Small intestine (tissue), 7 donors: ENCODE results near the gene KIAA0753. TPM values are rescaled to one million over a fixed set of nuclear protein-coding genes. Genes with fewer than 3 reads are reported as not detected.
A peak's percentile ranks its signal among the peaks of the same experiment; 100 is the strongest.
"Not testable (repeated sequence)": the region's sequence is repeated elsewhere in the genome, so short reads cannot be mapped to it uniquely, and the experiment has no call there.

Experiments used
- DNase-seq, 2 donors: peaks; one replicate each; pipeline versions ENCODE4 v3.0.0 to v3.0.0-alpha.2; 2013
- FAIRE-seq: peaks from 2 replicates; lab custom pipeline; 2012; peaks lifted over from hg19 to GRCh38; lab: Jason Lieb, UNC
- H3K27ac ChIP-seq, 3 donors: one replicate each; pipeline ENCODE4 v1.5.1; 2013; ENCODE audit warnings: low read length in 2 of 3, mild to moderate bottlenecking in 2 of 3, control low read depth in 1 of 3, inconsistent platforms in 1 of 3, low read depth in 1 of 3, moderate library complexity in 1 of 3
- H3K27me3 ChIP-seq, 3 donors: one replicate each; pipeline ENCODE4 v1.6.1; 2013; ENCODE audit warnings: low read length in 3 of 3, inconsistent platforms in 1 of 3; ENCODE audit not compliant: control insufficient read depth in 3 of 3, insufficient read depth in 3 of 3
- H3K36me3 ChIP-seq, 3 donors: one replicate each; pipeline ENCODE4 v1.6.1; 2013; ENCODE audit warnings: low read length in 3 of 3, inconsistent platforms in 1 of 3, low read depth in 1 of 3, mild to moderate bottlenecking in 1 of 3, moderate library complexity in 1 of 3; ENCODE audit not compliant: control insufficient read depth in 3 of 3, insufficient read depth in 2 of 3
- H3K4me1 ChIP-seq, 3 donors: one replicate each; pipeline ENCODE4 v1.6.1; 2013; ENCODE audit warnings: low read length in 2 of 3, inconsistent platforms in 1 of 3, low read depth in 1 of 3, mild to moderate bottlenecking in 1 of 3, moderate library complexity in 1 of 3; ENCODE audit not compliant: control insufficient read depth in 3 of 3, insufficient read depth in 2 of 3
- H3K4me3 ChIP-seq, 3 donors: one replicate each; pipeline ENCODE4 v1.5.1; 2013; ENCODE audit warnings: low read length in 3 of 3, control low read depth in 1 of 3, inconsistent platforms in 1 of 3, low read depth in 1 of 3, mild to moderate bottlenecking in 1 of 3, moderate library complexity in 1 of 3
- H3K9me3 ChIP-seq, 2 donors: one replicate each; pipeline ENCODE4 v1.6.1; 2013; ENCODE audit warnings: low read depth in 1 of 2, low read length in 1 of 2; ENCODE audit not compliant: control insufficient read depth in 2 of 2, insufficient read depth in 1 of 2
- WGBS, 3 donors: extraction: QIAGEN DNeasy Blood & Tissue Kit; methylation state at CpG; one replicate each; pipeline ENCODE4 v1.1.7; 2013; 5-methylcytosine and 5-hydroxymethylcytosine counted together
- polyA plus RNA-seq, 4 donors: library from polyadenylated mRNA; stranded (reverse) in 3 of 4; unstranded in 1 of 4; fragments of 200-250 nt in 3 of 4; fragments of 120-200 nt in 1 of 4; gene quantifications; one replicate each; pipeline versions ENCODE4 v1.2.1 to v1.2.3, GENCODE V29; 2013
- donor health status: healthy with polysubstance abuse.
- donor health status: control.
- donor health status: control.
- donor health status: Bipolar disorder and iron deficiency.
- donor health status: healthy.

KIAA0753 gene
- polyA plus RNA-seq, 4 donors: 3.2 to 14.1 (median 5.8) TPM

DNA sequence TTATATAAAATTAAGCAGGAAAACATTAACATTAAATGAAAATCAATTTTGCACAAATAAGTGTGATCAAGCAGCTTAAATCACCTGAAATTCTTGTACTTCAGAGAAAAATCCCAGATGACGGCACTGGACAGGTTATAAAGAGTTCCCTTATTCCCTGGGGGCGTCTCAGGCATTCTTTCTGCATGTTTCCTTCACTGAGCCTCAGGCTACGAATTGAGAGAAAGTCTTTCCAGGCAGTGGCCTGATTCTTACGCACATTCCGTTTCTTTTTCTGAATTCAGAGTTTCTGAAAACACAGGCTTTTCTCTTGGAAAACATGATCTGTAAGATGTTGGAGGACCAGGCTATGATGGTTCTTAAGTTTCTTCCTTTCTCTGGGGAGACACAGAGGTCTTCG is 62.0 kb downstream of the KIAA0753 start:
- H3K27ac ChIP-seq: no peak overlapping the region
- no peaks in the 10 kb centered on the region for H3K4me1 ChIP-seq
- WGBS, 3 donors: 79 to 95% (median 91%) methylated on average over 6 of the region's 6 CpGs
- H3K36me3 ChIP-seq: peaks cover 4 to 36% (median 7%) of the 10 kb centered on the region in 3 donors
- no peak for DNase-seq
- H3K9me3 ChIP-seq: no peaks in the 10 kb centered on the region
- no peaks in the 10 kb centered on the region for H3K27me3 ChIP-seq
- no peak for FAIRE-seq
- no peak overlapping the region for H3K4me3 ChIP-seq

DNA sequence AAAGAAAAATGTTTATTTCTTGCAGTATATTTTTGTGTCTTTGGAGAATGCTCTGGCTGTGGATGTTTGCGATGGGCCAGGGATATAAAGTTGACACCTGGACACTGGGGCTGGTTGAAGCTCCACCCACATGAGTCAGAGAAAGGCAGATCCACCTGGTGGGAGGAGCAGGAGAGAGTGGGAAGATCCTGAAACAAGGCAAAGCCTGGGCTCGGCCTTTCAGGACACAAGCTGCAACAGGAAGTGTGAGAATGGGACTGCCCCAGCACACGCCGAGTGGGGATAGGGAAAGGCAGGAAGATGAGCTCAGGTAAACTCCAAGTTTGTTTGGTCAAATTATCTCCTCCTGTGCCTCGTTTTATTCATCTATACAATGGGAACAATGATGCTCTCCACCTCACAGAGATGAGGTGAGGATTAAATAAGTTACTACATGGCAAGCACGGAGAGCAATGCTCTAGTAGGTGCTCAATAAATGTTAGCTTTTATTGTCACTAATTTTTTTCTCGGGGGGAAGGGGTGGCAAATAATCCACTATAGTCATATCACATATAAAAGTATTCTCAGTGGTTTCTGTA is 62.7 kb downstream of the KIAA0753 start:
- Histone ChIP-seq H3K4me1 (no peaks in the 10 kb centered on the region), H3K36me3 (peaks cover 2 to 43% (median 7%) of the 10 kb centered on the region in 3 donors), H3K9me3 (no peaks in the 10 kb centered on the region), H3K27ac (no peak overlapping the region), H3K4me3 (no peak overlapping the region), H3K27me3 (no peaks in the 10 kb centered on the region)
- FAIRE-seq (no peak), DNase-seq (peak; percentile 31 to 38)
- WGBS, 3 donors: 80 to 86% (median 84%) methylated on average over 7 of the region's 7 CpGs

DNA sequence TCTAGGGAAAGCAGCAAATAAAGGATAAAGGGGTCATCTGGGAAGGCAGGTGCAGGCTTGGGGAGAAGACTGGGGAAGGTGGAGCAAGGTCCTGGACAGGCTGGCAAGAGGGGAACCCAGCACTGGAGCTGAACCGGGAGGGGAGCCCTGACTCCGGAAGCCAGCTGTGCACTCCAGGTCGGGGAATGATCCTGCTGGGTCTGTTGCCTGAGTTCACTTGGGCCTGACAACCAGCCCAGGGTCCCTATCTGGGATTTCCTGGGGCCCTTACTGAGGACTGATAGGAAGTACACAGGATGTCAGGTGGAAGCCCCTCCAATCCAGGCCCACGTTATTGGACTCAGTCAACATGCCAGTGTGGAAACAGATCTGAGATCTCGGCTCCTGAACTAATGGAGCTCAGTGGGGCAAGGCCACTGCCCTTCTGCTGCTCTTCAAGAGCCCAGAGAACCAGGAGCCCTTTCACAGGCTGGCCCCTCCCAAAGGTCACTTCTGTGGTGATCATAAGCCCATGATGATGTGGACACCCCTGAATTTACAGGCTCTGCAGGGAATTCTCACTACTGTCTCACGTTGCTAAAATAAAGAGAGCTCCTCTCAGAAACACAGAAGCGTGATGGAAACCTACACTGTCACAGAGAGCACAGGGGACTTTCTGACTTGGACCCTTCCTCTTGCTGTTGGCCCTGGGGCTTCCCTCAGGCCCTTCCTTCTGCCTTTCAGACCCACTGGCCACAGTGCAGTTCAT is 64.3 kb downstream of the KIAA0753 start:
- Histone ChIP-seq H3K4me1 (no peaks in the 10 kb centered on the region), H3K27ac (no peak overlapping the region), H3K27me3 (no peaks in the 10 kb centered on the region), H3K4me3 (no peak overlapping the region), H3K36me3 (peaks cover 0 to 43% (median 4%) of the 10 kb centered on the region in 3 donors), H3K9me3 (no peaks in the 10 kb centered on the region)
- DNase-seq: no peak
- WGBS, 3 donors: 88 to 90% (median 89%) methylated on average over 7 of the region's 7 CpGs
- FAIRE-seq: no peak

DNA sequence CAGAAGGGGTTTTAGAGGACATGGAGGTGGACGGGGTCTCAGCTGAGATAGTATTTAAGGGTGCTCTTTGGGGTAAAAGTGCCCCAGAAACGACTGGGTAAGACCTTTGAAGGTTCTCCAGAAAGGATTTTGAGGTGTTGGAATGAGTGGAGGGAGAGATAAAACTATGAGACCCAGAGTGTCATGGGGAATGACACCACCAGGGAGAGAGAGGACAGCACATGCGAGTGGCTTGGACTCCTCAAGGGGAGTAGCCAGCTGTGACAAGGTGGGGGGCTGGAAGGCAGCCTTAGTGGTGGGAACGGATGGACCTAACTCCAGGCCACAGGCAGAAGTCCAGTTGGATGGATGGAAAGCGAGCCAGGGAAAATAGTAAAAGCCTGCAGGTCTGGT is 64.9 kb downstream of the KIAA0753 start:
- WGBS, 3 donors: 74 to 82% (median 78%) methylated on average over 5 of the region's 5 CpGs
- Histone ChIP-seq H3K27ac (peak overlapping the region in 1 of 3 donors; percentile 32), H3K4me3 (no peak overlapping the region), H3K27me3 (no peaks in the 10 kb centered on the region), H3K4me1 (no peaks in the 10 kb centered on the region), H3K9me3 (no peaks in the 10 kb centered on the region), H3K36me3 (peaks cover 0 to 41% (median 4%) of the 10 kb centered on the region in 3 donors)
- no peak for DNase-seq
- FAIRE-seq: no peak

DNA sequence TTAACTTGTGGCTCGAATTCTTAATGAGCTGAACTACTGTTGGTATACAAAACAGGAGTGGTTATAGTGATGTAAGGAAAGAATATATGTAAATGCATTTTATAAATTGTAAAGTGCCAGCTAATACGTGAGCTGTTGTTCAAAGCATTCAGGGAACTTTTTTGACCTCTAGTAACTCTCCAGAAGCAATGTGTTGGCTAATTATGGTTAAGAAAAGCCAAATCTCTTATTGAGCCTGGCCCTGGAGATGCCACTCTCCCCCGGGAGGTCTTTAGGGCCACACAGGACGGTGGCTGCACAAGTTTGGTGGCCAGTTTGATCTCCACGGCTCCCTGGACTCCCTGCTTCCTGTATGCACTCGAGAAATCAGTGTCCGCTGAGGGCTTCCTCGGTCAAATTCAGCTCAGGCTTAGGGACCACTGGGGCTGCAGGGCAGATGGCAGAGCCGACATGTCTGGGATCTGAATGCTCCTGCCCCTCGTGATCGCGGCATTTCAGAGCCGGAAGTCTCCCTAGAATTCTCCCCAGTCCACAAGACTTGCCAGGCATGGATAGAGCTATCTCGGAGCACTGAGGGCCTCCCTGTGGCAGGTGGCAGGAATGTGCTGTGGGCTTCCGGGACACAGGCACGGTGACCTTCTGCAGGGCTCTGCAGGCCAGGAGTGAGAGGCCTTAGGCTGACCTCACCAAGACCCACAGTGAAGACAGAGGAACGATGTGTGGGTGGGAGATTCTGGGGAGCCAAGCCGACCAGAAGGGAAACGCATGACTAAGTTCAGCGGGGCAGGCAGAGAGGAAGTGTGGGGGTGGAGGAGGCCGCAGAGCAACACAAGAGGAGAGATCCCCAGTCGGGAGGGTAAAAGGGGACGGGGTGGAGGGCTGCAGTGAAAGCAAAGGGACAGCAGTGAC is 65.6 kb downstream of the KIAA0753 start:
- Histone ChIP-seq H3K36me3 (peaks cover 0 to 40% (median 4%) of the 10 kb centered on the region in 3 donors), H3K9me3 (no peaks in the 10 kb centered on the region), H3K27me3 (no peaks in the 10 kb centered on the region), H3K4me3 (no peak overlapping the region), H3K4me1 (no peaks in the 10 kb centered on the region), H3K27ac (peak overlapping the region in 1 of 3 donors; percentile 32)
- DNase-seq (no peak), FAIRE-seq (no peak)
- 51 to 81% (median 66%) methylated on average over 23 of the region's 23 CpGs for WGBS, 3 donors

DNA sequence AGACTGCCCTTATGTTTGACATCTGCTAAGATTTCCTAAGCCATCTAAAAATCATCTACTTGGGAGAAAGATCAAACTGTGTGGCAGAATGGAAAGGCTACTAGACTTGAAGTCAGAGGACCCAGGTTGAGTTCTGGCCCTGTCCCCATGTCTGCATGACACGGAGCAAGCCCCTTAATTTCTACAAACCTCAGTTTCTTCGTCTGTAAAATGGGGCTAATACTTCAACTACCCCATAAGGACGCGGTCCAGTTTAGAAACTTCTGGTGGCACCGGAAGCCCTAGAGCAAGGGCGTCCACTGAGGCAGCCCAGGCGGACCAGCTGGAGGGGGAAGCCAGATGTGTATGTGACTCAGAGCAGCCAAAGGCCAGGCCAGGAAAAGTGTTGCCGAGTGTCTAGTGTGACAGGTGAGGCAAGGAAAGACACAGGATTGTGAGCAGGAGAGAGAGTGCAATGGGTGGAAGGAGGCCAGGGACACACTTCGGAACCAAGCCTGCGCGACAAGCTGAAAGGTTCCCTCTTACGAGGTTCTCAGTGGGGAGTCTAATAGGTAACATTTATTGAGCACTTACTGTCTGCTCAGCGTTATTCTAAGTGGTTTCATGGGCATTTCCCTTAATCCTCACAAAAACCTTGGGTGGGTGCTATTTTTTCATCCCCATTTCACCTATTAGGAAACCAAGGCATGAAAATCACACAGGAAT is 66.4 kb downstream of the KIAA0753 start:
- no peaks in the 10 kb centered on the region for H3K9me3 ChIP-seq
- no peak for FAIRE-seq
- H3K4me1 ChIP-seq: no peaks in the 10 kb centered on the region
- WGBS, 3 donors: 94 to 95% (median 95%) methylated on average over 13 of the region's 13 CpGs
- H3K36me3 ChIP-seq: peaks cover 0 to 35% (median 0%) of the 10 kb centered on the region in 3 donors
- DNase-seq: no peak
- H3K4me3 ChIP-seq: no peak overlapping the region
- no peak overlapping the region for H3K27ac ChIP-seq
- no peaks in the 10 kb centered on the region for H3K27me3 ChIP-seq

DNA sequence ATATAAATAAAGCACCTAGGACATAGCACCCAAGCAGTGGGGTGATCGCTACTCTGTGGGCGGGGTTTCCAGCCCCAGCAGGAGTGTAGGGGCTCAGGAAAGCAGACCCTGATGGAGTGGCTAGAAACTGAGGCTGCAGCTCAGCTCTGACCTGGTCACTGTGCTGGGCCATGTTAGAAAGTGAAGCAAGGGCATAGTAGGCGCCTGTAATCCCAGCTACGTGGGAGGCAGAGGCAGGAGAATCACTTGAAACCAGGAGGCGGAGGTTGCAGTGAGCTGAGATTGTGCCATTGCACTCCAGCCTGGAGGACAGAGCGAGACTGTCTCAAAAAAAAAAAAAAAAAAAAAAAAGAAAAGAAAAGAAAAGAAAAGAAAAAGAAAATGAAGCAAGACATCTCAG is 67.0 kb downstream of the KIAA0753 start:
- peaks cover 0 to 30% (median 0%) of the 10 kb centered on the region in 3 donors for H3K36me3 ChIP-seq
- H3K4me3 ChIP-seq, H3K4me1 ChIP-seq, H3K27ac ChIP-seq, H3K27me3 ChIP-seq, DNase-seq, FAIRE-seq, H3K9me3 ChIP-seq: not testable (repeated sequence)
- 95 to 98% (median 97%) methylated on average over 5 to 6 of the region's 6 CpGs for WGBS, 3 donors

DNA sequence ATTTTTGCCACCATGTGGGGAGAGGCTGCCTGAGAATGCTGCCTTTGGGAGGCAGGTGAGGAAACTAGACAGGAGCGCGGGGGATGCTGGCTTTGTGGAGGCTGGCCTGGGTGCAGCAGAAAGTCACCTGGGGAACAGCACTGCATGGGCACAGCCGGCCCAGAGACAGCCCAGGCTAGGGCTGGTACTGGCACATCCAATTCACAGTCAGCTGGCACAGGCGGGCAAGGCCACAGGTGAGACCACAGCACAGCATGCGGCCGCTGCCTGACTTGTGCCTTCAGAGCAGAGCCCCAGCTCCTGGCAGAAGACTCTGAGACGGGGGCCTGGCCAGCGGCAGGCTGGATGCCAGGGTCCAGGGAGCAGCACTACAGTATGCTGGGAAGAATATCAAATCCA is 67.5 kb downstream of the KIAA0753 start:
- WGBS, 3 donors: 95 to 98% (median 97%) methylated on average over 7 to 8 of the region's 8 CpGs
- DNase-seq: no peak

More for the DNA sequence above, 67.5 kb downstream of the KIAA0753 start:
- H3K4me1 ChIP-seq: no peaks in the 10 kb centered on the region
- no peak overlapping the region for H3K27ac ChIP-seq
- peaks cover 0 to 30% (median 0%) of the 10 kb centered on the region in 3 donors for H3K36me3 ChIP-seq
- H3K9me3 ChIP-seq: no peaks in the 10 kb centered on the region
- H3K27me3 ChIP-seq: no peaks in the 10 kb centered on the region
- no peak overlapping the region for H3K4me3 ChIP-seq
- no peak for FAIRE-seq
